ENCODE data around the gene POU2F2. TPM values are rescaled to one million over a fixed set of nuclear protein-coding genes. Genes with fewer than 3 reads are reported as not detected.

POU2F2 gene
- total RNA-seq, 4 donors from 2014 or later: 0.93 to 1.8 (median 1.5) TPM

DNA sequence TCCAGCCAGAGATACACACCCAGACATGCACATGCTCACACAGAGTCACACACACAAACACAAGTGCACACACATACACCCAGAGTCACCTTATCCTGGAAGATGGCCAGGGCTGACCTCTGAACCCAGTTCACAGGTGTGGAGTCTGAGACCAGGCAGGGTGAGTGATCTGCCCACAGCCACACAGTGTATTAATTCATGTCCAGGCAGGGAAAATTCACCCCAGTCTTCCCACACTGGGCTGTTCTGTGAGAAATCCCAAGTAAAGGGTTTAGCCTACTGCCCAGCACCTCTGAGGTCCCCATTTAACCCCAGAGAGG is 2.0 kb downstream of the POU2F2 start:
- peaks cover 74% of the 10 kb centered on the region for H3K27me3 ChIP-seq
- no peaks in the 10 kb centered on the region for H3K9me3 ChIP-seq
- no peak overlapping the region for H3K27ac ChIP-seq
- TF ChIP-seq, protein P1, sequence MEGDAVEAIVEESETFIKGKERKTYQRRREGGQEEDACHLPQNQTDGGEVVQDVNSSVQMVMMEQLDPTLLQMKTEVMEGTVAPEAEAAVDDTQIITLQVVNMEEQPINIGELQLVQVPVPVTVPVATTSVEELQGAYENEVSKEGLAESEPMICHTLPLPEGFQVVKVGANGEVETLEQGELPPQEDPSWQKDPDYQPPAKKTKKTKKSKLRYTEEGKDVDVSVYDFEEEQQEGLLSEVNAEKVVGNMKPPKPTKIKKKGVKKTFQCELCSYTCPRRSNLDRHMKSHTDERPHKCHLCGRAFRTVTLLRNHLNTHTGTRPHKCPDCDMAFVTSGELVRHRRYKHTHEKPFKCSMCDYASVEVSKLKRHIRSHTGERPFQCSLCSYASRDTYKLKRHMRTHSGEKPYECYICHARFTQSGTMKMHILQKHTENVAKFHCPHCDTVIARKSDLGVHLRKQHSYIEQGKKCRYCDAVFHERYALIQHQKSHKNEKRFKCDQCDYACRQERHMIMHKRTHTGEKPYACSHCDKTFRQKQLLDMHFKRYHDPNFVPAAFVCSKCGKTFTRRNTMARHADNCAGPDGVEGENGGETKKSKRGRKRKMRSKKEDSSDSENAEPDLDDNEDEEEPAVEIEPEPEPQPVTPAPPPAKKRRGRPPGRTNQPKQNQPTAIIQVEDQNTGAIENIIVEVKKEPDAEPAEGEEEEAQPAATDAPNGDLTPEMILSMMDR (IDR thresholded peaks at IDR 0.05): no peak
- TF ChIP-seq EP300 (IDR thresholded peaks at IDR 0.05) (no peak), POLR2AphosphoS5 (IDR thresholded peaks at IDR 0.05) (no peak), POLR2A (IDR thresholded peaks at IDR 0.05) (no peak)
- H3K4me1 ChIP-seq: peaks cover 0 to 19% (median 12%) of the 10 kb centered on the region in 3 donors
- no peak for ATAC-seq
- H3K4me3 ChIP-seq: no peak overlapping the region
- H3K36me3 ChIP-seq: no peaks in the 10 kb centered on the region

DNA sequence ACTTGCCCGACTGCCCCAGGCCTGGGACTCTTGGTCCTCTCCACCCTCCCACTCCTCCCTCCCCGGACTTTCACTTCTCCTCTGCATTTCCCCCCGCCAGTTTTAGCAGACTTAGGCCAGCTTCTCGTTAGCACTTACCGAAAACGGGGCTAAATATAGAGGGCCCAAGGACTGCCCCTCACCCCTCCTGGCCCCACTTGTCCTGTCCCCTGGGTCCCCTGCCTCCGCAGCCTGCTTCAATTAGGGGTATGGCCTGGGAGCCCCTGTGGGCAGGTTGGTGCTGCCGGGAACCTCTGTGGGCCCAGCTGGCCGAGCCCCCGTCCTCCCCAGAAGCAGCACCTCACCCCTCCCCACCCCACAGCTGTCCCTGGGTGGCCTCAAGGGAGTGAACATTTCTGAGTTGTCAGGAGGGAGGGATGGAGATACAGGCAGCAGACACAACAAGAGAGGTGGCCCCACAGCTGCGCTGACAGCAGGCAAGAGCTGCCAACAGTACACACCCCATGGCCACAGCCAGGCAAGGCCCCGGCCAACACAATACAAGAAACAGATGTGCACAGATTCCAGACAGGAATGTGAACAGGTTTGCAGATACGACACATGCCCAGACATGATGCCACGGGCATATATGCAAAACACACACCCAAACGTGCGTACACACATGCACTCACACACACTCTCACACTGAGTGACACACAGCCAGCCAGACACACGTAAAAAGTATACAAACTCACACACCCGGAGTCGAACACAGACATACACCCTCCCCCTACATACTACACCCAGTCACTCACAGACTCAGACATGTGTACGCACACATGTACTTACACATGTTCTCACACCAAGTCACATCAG is 2.6 kb downstream of the POU2F2 start:
- ATAC-seq: peak; percentile 38
- WGBS, 2 donors (ENCODE audit: low coverage in 1 of 2): 30 to 53% methylated on average over 6 to 10 of the region's 20 CpGs
- Histone ChIP-seq H3K9me3 (no peaks in the 10 kb centered on the region), H3K4me1 (peaks cover 0 to 19% (median 12%) of the 10 kb centered on the region in 3 donors), H3K36me3 (no peaks in the 10 kb centered on the region), H3K27ac (peak overlapping the region in 1 of 4 donors; percentile 16), H3K27me3 (peaks cover 72% of the 10 kb centered on the region), H3K4me3 (no peak overlapping the region)
- TF ChIP-seq EP300 (IDR thresholded peaks at IDR 0.05) (no peak), POLR2A (IDR thresholded peaks at IDR 0.05) (no peak)
- TF ChIP-seq, protein P1 (IDR thresholded peaks at IDR 0.05): no peak

DNA sequence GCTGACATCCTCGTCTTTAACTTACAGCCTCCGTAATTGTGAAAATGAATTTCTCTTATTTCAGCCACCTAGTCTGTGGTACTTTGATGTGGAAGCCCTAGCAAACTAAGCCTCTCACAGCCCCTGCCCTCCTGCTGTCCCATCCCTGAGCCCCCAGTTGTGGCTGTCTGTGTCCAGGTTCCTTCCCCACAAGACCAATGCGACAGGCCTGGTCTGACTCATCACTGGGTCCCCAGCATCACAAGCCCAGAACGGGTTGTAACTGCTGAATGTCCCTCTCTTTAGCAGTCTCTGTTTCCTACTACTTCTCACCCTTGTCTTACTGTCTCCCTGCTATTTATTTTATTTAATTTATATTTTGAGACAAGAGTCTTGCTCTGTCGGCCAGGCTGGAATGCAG is 5.7 kb downstream of the POU2F2 start:
- 63 to 77% methylated on average over 2 to 5 of the region's 5 CpGs for WGBS, 2 donors (ENCODE audit: low coverage in 1 of 2)
- Histone ChIP-seq H3K27ac (no peak overlapping the region), H3K9me3 (no peaks in the 10 kb centered on the region), H3K4me1 (peaks cover 0 to 5% (median 0%) of the 10 kb centered on the region in 3 donors), H3K4me3 (no peak overlapping the region), H3K36me3 (no peaks in the 10 kb centered on the region), H3K27me3 (peaks cover 45% of the 10 kb centered on the region)
- ATAC-seq: no peak
- TF ChIP-seq, protein P1 (IDR thresholded peaks at IDR 0.05): no peak
- TF ChIP-seq POLR2A (IDR thresholded peaks at IDR 0.05) (no peak), EP300 (IDR thresholded peaks at IDR 0.05) (no peak), POLR2AphosphoS5 (IDR thresholded peaks at IDR 0.05) (no peak)

DNA sequence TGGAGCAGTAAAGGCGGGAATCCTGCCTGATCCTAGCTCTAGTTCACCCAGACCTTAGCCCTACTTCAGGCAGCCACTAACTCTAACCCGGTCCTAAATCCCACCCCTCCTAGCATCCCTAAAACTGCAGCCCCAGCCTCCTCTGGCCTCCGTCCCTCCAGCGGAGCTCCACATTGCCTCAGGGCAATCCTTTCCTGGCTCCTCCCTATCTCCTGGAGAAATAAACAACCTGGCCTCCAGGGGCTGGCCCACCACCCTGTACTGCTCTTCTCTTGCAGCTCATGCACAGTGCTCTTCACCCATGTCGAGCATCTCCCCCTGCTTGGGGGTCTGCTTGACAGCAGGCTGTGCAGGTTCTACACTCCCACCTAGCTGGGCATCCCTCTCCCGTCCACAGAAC is 6.7 kb downstream of the POU2F2 start:
- Histone ChIP-seq H3K4me3 (no peak overlapping the region), H3K27me3 (peaks cover 35% of the 10 kb centered on the region), H3K36me3 (no peaks in the 10 kb centered on the region), H3K9me3 (no peaks in the 10 kb centered on the region), H3K27ac (no peak overlapping the region), H3K4me1 (peaks cover 0 to 5% (median 0%) of the 10 kb centered on the region in 3 donors)
- no peak for TF ChIP-seq POLR2AphosphoS5 (IDR thresholded peaks at IDR 0.05)
- TF ChIP-seq EP300 (IDR thresholded peaks at IDR 0.05): no peak
- TF ChIP-seq POLR2A (IDR thresholded peaks at IDR 0.05): no peak
- TF ChIP-seq, protein P1 (IDR thresholded peaks at IDR 0.05): no peak
- no peak for ATAC-seq
- 32 to 53% methylated on average over 4 to 6 of the region's 6 CpGs for WGBS, 2 donors (ENCODE audit: low coverage in 1 of 2)

DNA sequence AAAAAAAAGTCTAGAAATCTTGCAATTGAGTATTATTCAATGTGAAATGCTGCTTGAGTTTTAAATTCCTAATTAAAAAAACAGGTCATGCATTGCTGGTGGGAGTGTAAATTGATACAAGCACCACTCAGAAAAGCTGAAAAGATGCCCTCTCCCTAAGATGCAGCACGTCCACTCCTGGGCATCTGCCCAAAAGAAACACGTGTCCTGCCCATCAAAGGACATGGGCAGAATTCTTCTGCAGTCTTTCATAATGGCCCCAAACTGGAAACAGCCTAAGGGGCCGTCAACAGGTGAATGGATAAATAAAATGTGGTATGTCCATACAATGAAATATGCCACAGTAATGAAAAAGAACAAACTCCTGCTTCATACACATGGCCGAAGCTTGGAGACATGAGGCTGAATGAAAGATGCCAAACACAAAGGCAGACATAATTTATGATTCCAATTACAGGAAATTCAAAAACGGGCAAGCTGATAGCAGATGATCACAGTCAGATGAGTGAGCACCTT is 7.8 kb downstream of the POU2F2 start:
- WGBS, 2 donors (ENCODE audit: low coverage in 1 of 2): 68 to 95% methylated on average over 4 to 5 of the region's 5 CpGs
- no peak for ATAC-seq
- H3K4me3 ChIP-seq: no peak overlapping the region
- no peaks in the 10 kb centered on the region for H3K9me3 ChIP-seq
- no peak for TF ChIP-seq EP300 (IDR thresholded peaks at IDR 0.05)
- TF ChIP-seq POLR2AphosphoS5 (IDR thresholded peaks at IDR 0.05): no peak
- TF ChIP-seq, protein P1 (IDR thresholded peaks at IDR 0.05): no peak
- H3K27ac ChIP-seq: no peak overlapping the region
- H3K27me3 ChIP-seq: peaks cover 25% of the 10 kb centered on the region
- peaks cover 0 to 5% (median 0%) of the 10 kb centered on the region in 3 donors for H3K4me1 ChIP-seq
- H3K36me3 ChIP-seq: no peaks in the 10 kb centered on the region
